22Rv1 (cell line): ENCODE measurements around the gene SYTL3.

Source experiments
- ZFX ChIP-seq: fragments of 450-650 bp; IDR thresholded peaks from 2 replicates; pipeline ENCODE4 v1.6.1; 2017; ENCODE audit warnings: antibody characterized with exemption, borderline replicate concordance
- TF ChIP-seq, protein P1 (sequence below): fragments of 450-650 bp; IDR thresholded peaks from 2 replicates; pipeline ENCODE4 v1.5.1; 2017; ENCODE audit warnings: mild to moderate bottlenecking

DNA sequence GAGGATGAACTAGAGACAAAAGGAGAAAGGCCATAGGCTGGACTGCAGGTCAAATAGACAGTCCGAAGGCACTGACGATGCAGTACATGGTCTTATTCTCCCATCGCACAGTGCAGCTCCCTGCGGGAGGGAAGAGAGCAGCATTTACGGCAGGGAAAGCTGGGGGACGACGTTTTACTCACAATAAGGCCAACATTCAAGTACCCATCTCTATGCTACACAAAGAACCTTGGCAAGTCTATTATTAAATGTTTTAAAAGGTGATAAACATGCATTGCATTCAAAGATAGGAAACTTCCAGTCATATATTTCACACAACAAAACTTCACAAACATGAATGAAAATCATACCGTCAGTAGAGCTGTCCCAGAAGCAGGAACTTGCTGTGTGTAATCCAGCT is 13.1 kb upstream of the SYTL3 start:
- TF ChIP-seq, protein P1, sequence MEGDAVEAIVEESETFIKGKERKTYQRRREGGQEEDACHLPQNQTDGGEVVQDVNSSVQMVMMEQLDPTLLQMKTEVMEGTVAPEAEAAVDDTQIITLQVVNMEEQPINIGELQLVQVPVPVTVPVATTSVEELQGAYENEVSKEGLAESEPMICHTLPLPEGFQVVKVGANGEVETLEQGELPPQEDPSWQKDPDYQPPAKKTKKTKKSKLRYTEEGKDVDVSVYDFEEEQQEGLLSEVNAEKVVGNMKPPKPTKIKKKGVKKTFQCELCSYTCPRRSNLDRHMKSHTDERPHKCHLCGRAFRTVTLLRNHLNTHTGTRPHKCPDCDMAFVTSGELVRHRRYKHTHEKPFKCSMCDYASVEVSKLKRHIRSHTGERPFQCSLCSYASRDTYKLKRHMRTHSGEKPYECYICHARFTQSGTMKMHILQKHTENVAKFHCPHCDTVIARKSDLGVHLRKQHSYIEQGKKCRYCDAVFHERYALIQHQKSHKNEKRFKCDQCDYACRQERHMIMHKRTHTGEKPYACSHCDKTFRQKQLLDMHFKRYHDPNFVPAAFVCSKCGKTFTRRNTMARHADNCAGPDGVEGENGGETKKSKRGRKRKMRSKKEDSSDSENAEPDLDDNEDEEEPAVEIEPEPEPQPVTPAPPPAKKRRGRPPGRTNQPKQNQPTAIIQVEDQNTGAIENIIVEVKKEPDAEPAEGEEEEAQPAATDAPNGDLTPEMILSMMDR: no peak
- TF ChIP-seq ZFX: no peak
